Colonic mucosa (tissue), 4 donors: ENCODE results near the gene ATP2B3. TPM values are rescaled to one million over a fixed set of nuclear protein-coding genes. Genes with fewer than 3 reads are reported as not detected.

Experiments used
- DNase-seq: peaks from one replicate; pipeline ENCODE4 v3.0.0-alpha.2; 2020
- H3K27ac ChIP-seq: fragments of 200-600 bp; one replicate; pipeline ENCODE4 v1.8.0; 2021
- H3K27me3 ChIP-seq: fragments of 200-600 bp; one replicate; pipeline ENCODE4 v1.8.0; 2021
- H3K36me3 ChIP-seq: fragments of 200-600 bp; one replicate; pipeline ENCODE4 v1.8.0; 2021
- H3K4me1 ChIP-seq: fragments of 200-600 bp; one replicate; pipeline ENCODE4 v1.8.0; 2021; ENCODE audit warnings: mild to moderate bottlenecking
- H3K4me3 ChIP-seq: fragments of 200-600 bp; one replicate; pipeline ENCODE4 v1.8.0; 2021
- H3K9ac ChIP-seq, 2 donors: one replicate each; pipeline ENCODE4 v1.7.0; 2013; ENCODE audit warnings: control low read depth in 2 of 2, low read depth in 2 of 2, low read length in 2 of 2
- H3K9me3 ChIP-seq: fragments of 200-600 bp; one replicate; pipeline ENCODE4 v1.8.0; 2021
- intact Hi-C: fragments of 100-400 bp; cut with DNase I; formaldehyde crosslinking; loops from one replicate; pipeline ENCODE4 v1.14.1; 2022
- total RNA-seq, 2 donors: library from RNA; stranded (reverse); fragmentation: NEBNext Ultra II Directional in 1 of 2; extraction: Animal tissue kit (Norgen Biotek cat#: 25700) in 1 of 2; gene quantifications; one replicate each; pipeline ENCODE4 v1.2.1, GENCODE V29; 2021
- TF ChIP-seq, protein P1 (sequence below): fragments of 200-600 bp; IDR thresholded peaks from one replicate; pipeline ENCODE4 v1.8.0; 2022; ENCODE audit warnings: antibody characterized with exemption, mild to moderate bottlenecking
- donor health status: healthy.
- donor health status: DM: no; HTN: no; CAD: no.
- donor health status: DM: no; HTN: no; CAD: no.

ATP2B3 gene
- total RNA-seq, 2 donors from 2014 or later: 0.24 TPM; not detected in 1

DNA sequence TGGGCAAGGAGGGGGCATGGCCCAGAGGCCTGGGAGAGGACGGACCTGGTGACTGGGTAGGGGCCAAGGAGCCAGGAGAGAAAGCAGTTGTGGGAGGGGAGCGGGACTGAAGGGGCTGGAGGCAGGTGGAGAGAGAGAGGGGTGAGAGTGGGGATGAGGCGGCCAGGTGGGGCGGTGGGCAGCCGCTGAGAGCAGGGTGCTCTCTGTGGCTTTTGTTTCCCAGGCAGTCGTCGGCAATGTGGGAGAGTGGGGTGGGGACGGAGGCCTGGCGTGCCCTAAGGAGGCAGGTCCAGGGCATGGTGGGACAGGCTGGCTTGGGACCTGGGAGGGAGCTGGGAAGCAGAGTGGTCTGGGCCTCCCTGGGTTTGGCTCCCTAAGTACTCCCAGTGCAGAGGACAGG lies 3.2 kb upstream of the ATP2B3 start:
- H3K4me3 ChIP-seq: no peak overlapping the region
- TF ChIP-seq, protein P1, sequence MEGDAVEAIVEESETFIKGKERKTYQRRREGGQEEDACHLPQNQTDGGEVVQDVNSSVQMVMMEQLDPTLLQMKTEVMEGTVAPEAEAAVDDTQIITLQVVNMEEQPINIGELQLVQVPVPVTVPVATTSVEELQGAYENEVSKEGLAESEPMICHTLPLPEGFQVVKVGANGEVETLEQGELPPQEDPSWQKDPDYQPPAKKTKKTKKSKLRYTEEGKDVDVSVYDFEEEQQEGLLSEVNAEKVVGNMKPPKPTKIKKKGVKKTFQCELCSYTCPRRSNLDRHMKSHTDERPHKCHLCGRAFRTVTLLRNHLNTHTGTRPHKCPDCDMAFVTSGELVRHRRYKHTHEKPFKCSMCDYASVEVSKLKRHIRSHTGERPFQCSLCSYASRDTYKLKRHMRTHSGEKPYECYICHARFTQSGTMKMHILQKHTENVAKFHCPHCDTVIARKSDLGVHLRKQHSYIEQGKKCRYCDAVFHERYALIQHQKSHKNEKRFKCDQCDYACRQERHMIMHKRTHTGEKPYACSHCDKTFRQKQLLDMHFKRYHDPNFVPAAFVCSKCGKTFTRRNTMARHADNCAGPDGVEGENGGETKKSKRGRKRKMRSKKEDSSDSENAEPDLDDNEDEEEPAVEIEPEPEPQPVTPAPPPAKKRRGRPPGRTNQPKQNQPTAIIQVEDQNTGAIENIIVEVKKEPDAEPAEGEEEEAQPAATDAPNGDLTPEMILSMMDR: no peak
- H3K9me3 ChIP-seq: no peaks in the 10 kb centered on the region
- H3K36me3 ChIP-seq: no peaks in the 10 kb centered on the region
- no peak overlapping the region for H3K9ac ChIP-seq
- no peak overlapping the region for H3K27ac ChIP-seq
- DNase-seq: no peak
- intact Hi-C loops: no loop called here
- no peaks in the 10 kb centered on the region for H3K4me1 ChIP-seq
- H3K27me3 ChIP-seq: peaks cover 6% of the 10 kb centered on the region

DNA sequence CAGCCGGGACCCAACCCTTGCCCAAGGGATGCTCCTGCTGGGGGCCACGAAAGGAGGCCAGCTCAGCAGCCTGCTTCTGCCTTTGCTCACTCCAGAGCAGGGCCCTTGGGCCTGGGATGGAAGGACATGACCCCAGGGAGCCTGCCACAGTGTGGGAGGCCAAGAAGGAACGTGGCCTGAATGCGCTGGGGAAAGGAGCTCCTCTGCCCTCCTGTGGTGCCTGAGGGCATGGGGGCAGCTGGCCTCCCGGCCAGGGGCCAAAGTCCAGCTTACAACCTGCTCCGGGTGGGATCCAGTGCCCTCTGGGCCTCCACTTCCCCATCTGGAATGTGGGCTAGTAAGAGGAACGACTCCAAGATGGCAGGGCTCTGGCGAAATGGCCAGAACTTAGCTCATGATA lies 2.0 kb upstream of the ATP2B3 start:
- H3K9me3 ChIP-seq: no peaks in the 10 kb centered on the region
- no peak overlapping the region for H3K4me3 ChIP-seq
- TF ChIP-seq, protein P1: no peak
- no peak overlapping the region for H3K9ac ChIP-seq
- H3K36me3 ChIP-seq: no peaks in the 10 kb centered on the region
- peaks cover 6% of the 10 kb centered on the region for H3K27me3 ChIP-seq
- DNase-seq: no peak
- intact Hi-C loops: no loop called here
- no peak overlapping the region for H3K27ac ChIP-seq
- H3K4me1 ChIP-seq: no peaks in the 10 kb centered on the region

DNA sequence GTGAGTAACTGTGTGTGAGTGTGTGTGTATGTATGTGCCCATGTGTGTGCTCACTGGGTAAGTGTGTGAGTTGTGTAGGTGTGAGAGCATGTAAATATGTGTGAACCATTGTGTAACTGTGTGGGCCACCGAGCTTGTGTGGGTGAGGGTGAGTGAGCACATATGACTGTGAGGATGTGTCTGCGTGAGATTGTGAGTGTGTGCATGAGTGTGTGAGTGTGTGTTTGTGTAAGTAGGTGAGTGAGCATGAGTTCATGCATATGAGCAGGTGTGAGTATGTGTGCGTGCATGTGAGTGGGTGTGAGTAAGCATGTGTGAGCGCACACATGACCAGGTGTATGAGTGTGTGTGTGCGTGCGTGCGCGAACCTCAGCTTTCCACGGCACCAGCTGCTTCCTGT lies 1.4 kb upstream of the ATP2B3 start:
- no peak for DNase-seq
- Histone ChIP-seq H3K9ac (no peak overlapping the region), H3K27ac (no peak overlapping the region), H3K9me3 (no peaks in the 10 kb centered on the region), H3K27me3 (peaks cover 6% of the 10 kb centered on the region), H3K36me3 (no peaks in the 10 kb centered on the region), H3K4me1 (no peaks in the 10 kb centered on the region), H3K4me3 (no peak overlapping the region)
- TF ChIP-seq, protein P1: no peak
- intact Hi-C loops: no loop called here

DNA sequence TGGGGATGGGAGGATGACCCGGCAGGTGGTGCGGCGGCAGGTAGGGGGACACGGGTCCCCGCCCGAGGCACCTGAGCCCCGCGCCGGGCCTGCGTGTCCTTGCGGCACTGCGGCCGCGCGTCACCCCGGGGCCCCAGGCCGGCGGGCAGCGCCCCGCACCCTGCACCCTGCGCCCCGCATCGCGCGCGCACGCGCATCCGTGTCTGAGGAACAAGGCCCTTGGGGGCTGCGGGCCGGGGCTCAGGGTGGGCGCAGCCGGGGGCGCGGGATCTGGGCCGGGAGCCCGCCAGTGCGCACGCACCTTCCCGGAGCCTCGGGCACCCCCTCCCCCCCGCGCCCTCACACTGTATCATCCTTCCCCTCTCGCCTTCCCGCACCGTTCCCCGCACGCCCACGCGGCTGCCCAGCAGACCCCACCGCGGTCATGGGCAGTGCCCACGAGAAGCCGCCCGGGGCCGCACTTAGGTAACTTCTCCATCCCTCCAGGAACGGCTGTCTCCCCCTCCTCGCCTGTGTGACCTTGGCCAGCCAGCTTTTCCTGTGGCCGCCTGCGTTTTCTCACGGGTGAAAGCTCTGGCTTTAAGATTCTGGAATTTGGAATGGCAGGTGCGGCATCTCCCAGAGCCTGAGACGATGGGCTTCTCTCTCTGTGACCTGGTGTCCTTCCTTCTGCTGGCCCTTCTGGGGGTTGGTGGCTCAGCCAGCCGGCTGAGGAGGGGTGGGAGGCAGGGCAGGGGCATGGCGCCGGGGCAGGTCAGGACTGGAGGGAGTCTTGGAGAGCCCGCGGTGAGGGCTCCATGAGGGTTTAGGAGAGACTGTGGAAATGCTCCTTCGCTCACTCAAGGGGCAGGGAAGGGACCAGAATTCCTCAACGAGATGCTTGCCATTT lies 748 bp downstream of the ATP2B3 start:
- H3K4me1 ChIP-seq: no peaks in the 10 kb centered on the region
- H3K27me3 ChIP-seq: peaks cover 6% of the 10 kb centered on the region
- no peaks in the 10 kb centered on the region for H3K9me3 ChIP-seq
- H3K4me3 ChIP-seq: no peak overlapping the region
- intact Hi-C loops: no loop called here
- no peak overlapping the region for H3K27ac ChIP-seq
- H3K9ac ChIP-seq: no peak overlapping the region
- no peak for DNase-seq
- H3K36me3 ChIP-seq: no peaks in the 10 kb centered on the region
- TF ChIP-seq, protein P1: no peak

DNA sequence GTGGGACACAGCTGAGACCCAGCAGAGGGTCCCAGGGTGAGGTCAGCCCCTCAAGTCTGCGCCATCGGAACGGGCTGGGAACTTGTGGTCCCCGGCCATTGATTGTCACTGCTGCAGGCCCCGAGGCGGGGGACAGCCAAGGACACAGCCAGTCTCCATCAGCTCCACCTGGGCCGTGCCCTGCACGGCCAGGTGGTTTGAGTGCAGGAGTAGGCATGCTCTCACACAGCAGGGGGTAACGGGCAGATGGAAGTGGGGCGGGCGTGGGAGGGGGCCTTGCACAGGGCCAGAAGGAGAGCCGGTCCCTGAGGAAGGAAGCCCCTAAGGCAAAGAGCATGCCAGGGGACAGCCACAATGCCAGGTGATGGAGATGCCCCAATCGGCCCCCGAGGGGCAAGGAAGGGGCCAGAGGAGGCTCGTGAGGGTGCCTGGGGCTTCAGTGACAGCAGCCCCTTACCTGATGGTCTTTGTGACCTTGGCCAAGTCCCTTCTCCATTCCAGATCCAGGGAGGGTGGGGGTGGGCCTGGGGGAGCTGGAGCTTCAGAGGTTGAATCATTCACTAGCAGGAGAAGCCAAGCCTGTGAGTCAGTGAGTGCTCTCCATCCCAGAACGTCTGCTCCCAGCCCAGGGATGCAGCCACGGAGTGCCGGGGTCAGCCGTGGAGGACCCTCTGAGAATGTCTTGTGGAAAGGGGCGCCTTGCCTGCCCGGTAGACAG lies 2.3 kb downstream of the ATP2B3 start:
- Histone ChIP-seq H3K36me3 (no peaks in the 10 kb centered on the region), H3K27me3 (peaks cover 6% of the 10 kb centered on the region), H3K4me3 (no peak overlapping the region), H3K27ac (no peak overlapping the region), H3K9me3 (no peaks in the 10 kb centered on the region), H3K4me1 (no peaks in the 10 kb centered on the region), H3K9ac (no peak overlapping the region)
- intact Hi-C loops: no loop called here
- DNase-seq: no peak
- TF ChIP-seq, protein P1: no peak
